Upper lobe of left lung (tissue), 4 donors: Measurements from ENCODE around the gene PRR5.

Experiments used
- EP300 ChIP-seq, 4 donors: sonication (generic); formaldehyde crosslinking; IDR thresholded peaks; one replicate each; pipeline ENCODE4 v1.5.1; 2017; ENCODE audit warnings: antibody characterized with exemption in 4 of 4, control low read depth in 2 of 4
- POLR2A ChIP-seq, 4 donors: fragments of 450-650 bp; IDR thresholded peaks; one replicate each; pipeline ENCODE4 v1.5.1; 2016 to 2017; ENCODE audit warnings: antibody characterized with exemption in 4 of 4, mild to moderate bottlenecking in 2 of 4
- TF ChIP-seq, protein P1 (sequence below), 6 experiments: fragments of 450-650 bp in 4 of 6; fragments of 200-600 bp in 2 of 6; sonication (generic) in 2 of 6; IDR thresholded peaks; one replicate each; pipeline ENCODE4 v1.5.1; 2016 to 2019; ENCODE audit warnings: antibody characterized with exemption in 6 of 6

DNA sequence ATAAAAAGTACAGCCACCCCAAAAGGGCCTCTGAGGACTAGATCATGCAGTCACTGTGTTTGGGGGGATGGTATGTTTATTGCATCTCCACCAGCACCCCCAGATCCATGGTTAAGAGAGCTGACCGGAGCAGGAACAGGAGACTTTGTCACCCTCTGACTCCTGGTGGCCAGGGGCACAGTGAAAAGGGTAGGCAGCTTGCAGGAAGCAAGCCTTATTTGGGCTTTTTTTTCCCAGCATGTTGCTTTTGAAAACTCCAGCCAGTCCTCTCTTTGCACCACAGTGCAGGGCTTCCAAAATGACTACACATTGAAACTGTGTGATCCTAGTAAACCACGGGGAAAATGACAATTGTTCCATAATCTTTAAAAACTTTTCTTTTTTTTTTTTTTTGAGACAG is 20.6 kb downstream of the PRR5 start:
- TF ChIP-seq, protein P1, sequence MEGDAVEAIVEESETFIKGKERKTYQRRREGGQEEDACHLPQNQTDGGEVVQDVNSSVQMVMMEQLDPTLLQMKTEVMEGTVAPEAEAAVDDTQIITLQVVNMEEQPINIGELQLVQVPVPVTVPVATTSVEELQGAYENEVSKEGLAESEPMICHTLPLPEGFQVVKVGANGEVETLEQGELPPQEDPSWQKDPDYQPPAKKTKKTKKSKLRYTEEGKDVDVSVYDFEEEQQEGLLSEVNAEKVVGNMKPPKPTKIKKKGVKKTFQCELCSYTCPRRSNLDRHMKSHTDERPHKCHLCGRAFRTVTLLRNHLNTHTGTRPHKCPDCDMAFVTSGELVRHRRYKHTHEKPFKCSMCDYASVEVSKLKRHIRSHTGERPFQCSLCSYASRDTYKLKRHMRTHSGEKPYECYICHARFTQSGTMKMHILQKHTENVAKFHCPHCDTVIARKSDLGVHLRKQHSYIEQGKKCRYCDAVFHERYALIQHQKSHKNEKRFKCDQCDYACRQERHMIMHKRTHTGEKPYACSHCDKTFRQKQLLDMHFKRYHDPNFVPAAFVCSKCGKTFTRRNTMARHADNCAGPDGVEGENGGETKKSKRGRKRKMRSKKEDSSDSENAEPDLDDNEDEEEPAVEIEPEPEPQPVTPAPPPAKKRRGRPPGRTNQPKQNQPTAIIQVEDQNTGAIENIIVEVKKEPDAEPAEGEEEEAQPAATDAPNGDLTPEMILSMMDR (IDR thresholded peaks at IDR 0.05) = no peak
- TF ChIP-seq POLR2A (IDR thresholded peaks at IDR 0.05) (no peak), EP300 (IDR thresholded peaks at IDR 0.05) (no peak)
